Stromal cell of bone marrow (primary cell): ENCODE results near the gene FGA.

Experiments used
- DNase-seq: peaks from one replicate; pipeline ENCODE4 v3.0.0-alpha.2; 2012; ENCODE audit warnings: low read depth

Gene FGA

GRCh38 chr4:154590329-154591006 is at the start of gene FGA:
Gene FGA, minus strand, starts transcription at chr4:154590742. Its CDS starts 55 bp downstream, at chr4:154590687.
- no peak for DNase-seq

- no peak for DNase-seq
These were observed 43.5 kb upstream of the FGA start for GRCh38 chr4:154634058-154634457.

GRCh38 chr4:154631828-154632227 is 41.3 kb upstream of the FGA start:
- no peak for DNase-seq

GRCh38 chr4:154630324-154630723 is 39.8 kb upstream of the FGA start:
- DNase-seq: no peak

- peak; percentile 9 for DNase-seq
These were observed 36.4 kb upstream of the FGA start for GRCh38 chr4:154626793-154627484.

- no peak for DNase-seq
These were observed 35.4 kb upstream of the FGA start for GRCh38 chr4:154625971-154626370.

- DNase-seq: no peak
These were observed 33.5 kb upstream of the FGA start for GRCh38 chr4:154623995-154624394.

- no peak for DNase-seq
These were observed 32.9 kb upstream of the FGA start for GRCh38 chr4:154623436-154623835.

GRCh38 chr4:154622598-154622997 is 32.1 kb upstream of the FGA start:
- peak; percentile 10 for DNase-seq

- DNase-seq: no peak
These were observed 29.6 kb upstream of the FGA start for GRCh38 chr4:154620111-154620510.

GRCh38 chr4:154618708-154619315 is 28.3 kb upstream of the FGA start:
- peak; percentile 20 for DNase-seq

GRCh38 chr4:154617820-154618317 is 27.3 kb upstream of the FGA start:
- DNase-seq: no peak

- DNase-seq: no peak
These were observed 26.2 kb upstream of the FGA start for GRCh38 chr4:154616731-154617130.

- no peak for DNase-seq
These were observed 25.7 kb upstream of the FGA start for GRCh38 chr4:154616287-154616686.

GRCh38 chr4:154615211-154615610 is 24.7 kb upstream of the FGA start:
- no peak for DNase-seq

- DNase-seq: no peak
These were observed 23.8 kb upstream of the FGA start for GRCh38 chr4:154614306-154614705.

GRCh38 chr4:154612472-154613414 is 22.2 kb upstream of the FGA start, which contains the start of gene FGG:
Gene FGG, minus strand, starts transcription at chr4:154612656. Its CDS starts 47 bp downstream, at chr4:154612609.
- no peak for DNase-seq

GRCh38 chr4:154611833-154612232 is 21.3 kb upstream of the FGA start:
- DNase-seq: no peak

GRCh38 chr4:154610582-154610981 is 20.0 kb upstream of the FGA start:
- no peak for DNase-seq

GRCh38 chr4:154609532-154609931 is 19.0 kb upstream of the FGA start:
- no peak for DNase-seq

- DNase-seq: no peak
These were observed 18.1 kb upstream of the FGA start for GRCh38 chr4:154608361-154609252.
